SK-N-SH (cell line): ENCODE results near the gene ARID5A. TPM values are rescaled to one million over a fixed set of nuclear protein-coding genes. Genes with fewer than 3 reads are reported as not detected.

Experiments used
- CTCF ChIA-PET: fragments of 300-600, 350-600 bp; formaldehyde crosslinking; extraction: SDS; loops from one replicate; lab custom pipeline; 2021; lab: Yijun Ruan, JAX
- POLR2A ChIA-PET: fragments of 350-600 bp; sonication (Branson Sonifier 250); formaldehyde crosslinking; extraction: SDS; loops from one replicate; lab custom pipeline; 2020; ENCODE audit warnings: antibody characterized with exemption, inconsistent platforms; lab: Yijun Ruan, JAX
- DNase-seq: peaks from one replicate; pipeline ENCODE4 v3.0.0; 2012
- H2AFZ ChIP-seq: fragments of 200-600 bp; sonication (generic); 2 replicates; pipeline ENCODE4 v1.8.1; 2016; ENCODE audit warnings: antibody characterized with exemption, mild to moderate bottlenecking, low read depth
- H3F3A ChIP-seq: fragments of 200-600 bp; sonication (generic); replicated peaks from 2 replicates; pipeline ENCODE3; 2016; ENCODE audit warnings: antibody characterized with exemption, mild to moderate bottlenecking; ENCODE audit not compliant: insufficient read depth
- H3K27ac ChIP-seq, 2 experiments: fragments of 200-500 bp in 1 of 2; fragments of 200-600 bp in 1 of 2; sonication (Bioruptor generic) in 1 of 2; sonication (generic), shearing (Covaris generic) in 1 of 2; 2 replicates each; pipeline versions ENCODE4 v1.5.1 to v1.6.1; 2014 to 2016; ENCODE audit warnings: low read depth in 2 of 2, inconsistent platforms in 1 of 2, low read length in 1 of 2, mild to moderate bottlenecking in 1 of 2, mixed read lengths in 1 of 2
- H3K27me3 ChIP-seq: fragments of 200-600 bp; sonication (generic), shearing (Covaris generic); 2 replicates; pipeline ENCODE4 v1.6.1; 2016; ENCODE audit warnings: mixed run types; ENCODE audit not compliant: insufficient read depth
- H3K36me3 ChIP-seq, 2 experiments: fragments of 200-500 bp in 1 of 2; fragments of 200-600 bp in 1 of 2; sonication (Bioruptor generic) in 1 of 2; sonication (generic) in 1 of 2; replicated peaks in 1 of 2; 2 replicates each; pipeline versions ENCODE3 to v1.5.1; 2014 to 2016; ENCODE audit warnings: low read length in 1 of 2, mild to moderate bottlenecking in 1 of 2; ENCODE audit not compliant: insufficient read depth in 2 of 2, control insufficient read depth in 1 of 2
- H3K4me1 ChIP-seq, 2 experiments: fragments of 200-500 bp in 1 of 2; fragments of 200-600 bp in 1 of 2; sonication (Bioruptor generic) in 1 of 2; sonication (generic), shearing (Covaris generic) in 1 of 2; 2 replicates each; pipeline versions ENCODE4 v1.5.1 to v1.6.1; 2014 to 2016; ENCODE audit warnings: low read depth in 1 of 2, low read length in 1 of 2, mixed run types in 1 of 2; ENCODE audit not compliant: insufficient read depth in 2 of 2, control insufficient read depth in 1 of 2
- H3K4me2 ChIP-seq: fragments of 200-600 bp; sonication (generic), shearing (Covaris generic); 2 replicates; pipeline ENCODE4 v1.6.1; 2017; ENCODE audit warnings: mixed run types
- H3K4me3 ChIP-seq, 2 experiments: fragments of 200-500 bp in 1 of 2; fragments of 200-600 bp in 1 of 2; sonication (Bioruptor generic) in 1 of 2; sonication (generic), shearing (Covaris generic) in 1 of 2; 2 replicates each; pipeline versions ENCODE4 v1.5.1 to v1.8.1; 2014 to 2016; ENCODE audit warnings: low read depth in 2 of 2, inconsistent platforms in 1 of 2, low read length in 1 of 2, mild to moderate bottlenecking in 1 of 2, mixed read lengths in 1 of 2, moderate library complexity in 1 of 2
- H3K79me2 ChIP-seq: fragments of 200-600 bp; sonication (generic); 2 replicates; pipeline ENCODE4 v1.8.1; 2017; ENCODE audit warnings: mild to moderate bottlenecking; ENCODE audit not compliant: insufficient read depth
- H3K9ac ChIP-seq: fragments of 200-600 bp; sonication (generic); 2 replicates; pipeline ENCODE4 v1.6.1; 2017; ENCODE audit warnings: mixed run types
- H3K9me2 ChIP-seq: fragments of 200-600 bp; sonication (generic); 2 replicates; pipeline ENCODE4 v1.6.1; 2017; ENCODE audit warnings: mixed run types
- H3K9me3 ChIP-seq: fragments of 200-600 bp; sonication (generic); 2 replicates; pipeline ENCODE4 v1.6.1; 2017; ENCODE audit warnings: mixed run types, mild to moderate bottlenecking, moderate library complexity
- H4K20me1 ChIP-seq: fragments of 200-600 bp; sonication (generic); 2 replicates; pipeline ENCODE4 v1.6.1; 2017; ENCODE audit warnings: mild to moderate bottlenecking, mixed run types; ENCODE audit not compliant: insufficient read depth
- CTCF ChIP-seq: fragments of 200-600 bp; sonication (generic); IDR thresholded peaks from 2 replicates; pipeline ENCODE4 v1.6.1; 2017; ENCODE audit warnings: antibody characterized with exemption, mild to moderate bottlenecking, moderate library complexity
- ELF1 ChIP-seq: IDR thresholded peaks from 2 replicates; pipeline ENCODE4 v1.4.0; 2012
- EP300 ChIP-seq, 2 experiments: IDR thresholded peaks; 2 replicates each; pipeline versions ENCODE4 v1.4.0 to v1.6.1; 2012; ENCODE audit warnings: borderline replicate concordance in 1 of 2, low read depth in 1 of 2, low read length in 1 of 2
- IRF3 ChIP-seq: fragments of 150-350 bp; IDR thresholded peaks from 2 replicates; pipeline ENCODE4 v1.6.1; 2016; ENCODE audit warnings: mild to moderate bottlenecking, low read depth, low read length
- MAX ChIP-seq: IDR thresholded peaks from 2 replicates; pipeline ENCODE4 v1.4.0; 2012; ENCODE audit warnings: low read depth
- MXI1 ChIP-seq: IDR thresholded peaks from 2 replicates; pipeline ENCODE4 v1.6.1; 2012; ENCODE audit warnings: mild to moderate bottlenecking, low read depth, low read length, improper control_type of control experiment
- NFIC ChIP-seq: IDR thresholded peaks from 2 replicates; pipeline ENCODE4 v1.4.0; 2012; ENCODE audit warnings: borderline replicate concordance
- PBX3 ChIP-seq: IDR thresholded peaks from 2 replicates; pipeline ENCODE4; 2012
- RAD21 ChIP-seq: IDR thresholded peaks from 2 replicates; pipeline ENCODE4 v1.6.1; 2012; ENCODE audit warnings: mild to moderate bottlenecking, low read length
- RXRA ChIP-seq: IDR thresholded peaks from 2 replicates; pipeline ENCODE4 v1.4.0; 2012; ENCODE audit warnings: low read depth, mild to moderate bottlenecking, borderline replicate concordance
- TCF12 ChIP-seq: IDR thresholded peaks from 2 replicates; pipeline ENCODE4 v1.4.0; 2012
- USF2 ChIP-seq: fragments of 150-350 bp; IDR thresholded peaks from 2 replicates; pipeline ENCODE4 v1.6.1; 2017; ENCODE audit warnings: antibody characterized with exemption, low read length, low read depth, borderline replicate concordance
- YY1 ChIP-seq: IDR thresholded peaks from 2 replicates; pipeline ENCODE4 v1.4.0; 2012; ENCODE audit warnings: low read depth, mild to moderate bottlenecking
- ZBTB33 ChIP-seq: IDR thresholded peaks from 2 replicates; pipeline ENCODE4 v1.4.0; 2012; ENCODE audit warnings: low read depth, borderline replicate concordance
- WGBS: methylation state at CpG from one replicate; pipeline ENCODE4 v1.1.6; 2017; ENCODE audit warnings: low lambda C conversion rate; 5-methylcytosine and 5-hydroxymethylcytosine counted together
- polyA plus RNA-seq, 3 experiments: library from polyadenylated mRNA; depleted of rRNA; stranded (reverse); fragments of >200 nt; gene quantifications; 2 replicates each; pipeline ENCODE4 v1.2.3, GENCODE V29; 2012

The ARID5A gene
- polyA plus RNA-seq, 1 of the 3 experiments (the other 2 are of a cell fraction) = 3.3 TPM

- no peaks in the 10 kb centered on the region for H4K20me1 ChIP-seq
- no peak overlapping the region for H3K4me2 ChIP-seq
- H3K27me3 ChIP-seq = no peaks in the 10 kb centered on the region
- H3K9ac ChIP-seq = no peak overlapping the region
- no peak overlapping the region for H2AFZ ChIP-seq
- H3K27ac ChIP-seq = no peak overlapping the region
- H3K9me2 ChIP-seq = no peaks in the 10 kb centered on the region
- TF ChIP-seq ELF1 (no peak), RXRA (no peak), IRF3 (no peak)
- ChIA-PET CTCF (interaction anchor here (0.9 kb wide), 1 partner anchor 15 kb away, joined by 5 read pairs; no protein-coding TSS in a partner anchor), POLR2A (no interaction called here)
- H3K4me1 ChIP-seq = no peaks in the 10 kb centered on the region
- H3K4me3 ChIP-seq = no peak overlapping the region
- H3F3A ChIP-seq = no peaks in the 10 kb centered on the region
- no peaks in the 10 kb centered on the region for H3K79me2 ChIP-seq
- peaks cover 50 to 80% of the 10 kb centered on the region in 2 experiments for H3K36me3 ChIP-seq
- no peak for DNase-seq
- H3K9me3 ChIP-seq = no peaks in the 10 kb centered on the region
Observed at GRCh38 chr2:96596596-96596995, 60.0 kb downstream of the ARID5A start.

GRCh38 chr2:96599941-96600340 lies 63.4 kb downstream of the ARID5A start:
- POLR2A ChIA-PET = interaction anchor here (0.5 kb wide), 1 partner anchor 38 kb away, joined by 3 read pairs; no protein-coding TSS in a partner anchor
- CTCF ChIA-PET = interaction anchor here (1.3 kb wide), 2 partner anchors 90 to 192 kb away, joined by 3 read pairs; no protein-coding TSS in a partner anchor

More at GRCh38 chr2:96599941-96600340, 63.4 kb downstream of the ARID5A start:
- DNase-seq = no peak
- Histone ChIP-seq H4K20me1 (no peaks in the 10 kb centered on the region), H3K79me2 (no peaks in the 10 kb centered on the region), H3K4me1 (no peaks in the 10 kb centered on the region; a peak in 1 of 4 replicates), H3K9me3 (no peaks in the 10 kb centered on the region), H3F3A (no peaks in the 10 kb centered on the region), H3K9ac (no peak overlapping the region), H3K4me2 (no peak overlapping the region), H3K4me3 (no peak overlapping the region), H3K36me3 (peaks cover 59 to 82% of the 10 kb centered on the region in 2 experiments), H3K27me3 (no peaks in the 10 kb centered on the region), H2AFZ (no peak overlapping the region), H3K9me2 (no peaks in the 10 kb centered on the region), H3K27ac (no peak overlapping the region)
- no peak for TF ChIP-seq MAX
- no peak for TF ChIP-seq NFIC
- no peak for TF ChIP-seq PBX3
- TF ChIP-seq CTCF = no peak
- TF ChIP-seq ZBTB33 = no peak
- no peak for TF ChIP-seq YY1
- TF ChIP-seq MXI1 = no peak
- no peak for TF ChIP-seq RXRA
- TF ChIP-seq EP300 (IDR thresholded peaks at IDR 0.05; ENCODE audit: borderline replicate concordance in 1 of 2, low read depth in 1 of 2, low read length in 1 of 2) = no peak
- TF ChIP-seq TCF12 = no peak
- TF ChIP-seq USF2 = no peak
- TF ChIP-seq RAD21 = no peak
- TF ChIP-seq IRF3 = no peak
- WGBS = 93% methylated on average over 2 of the region's 2 CpGs
